CD14-positive monocyte (primary cell): ENCODE results near the gene MGME1. TPM values are rescaled to one million over a fixed set of nuclear protein-coding genes. Genes with fewer than 3 reads are reported as not detected.

Source experiments
- DNase-seq, 3 donors: peaks; one replicate each; pipeline ENCODE4 v3.0.0-alpha.2; 2011 to 2022
- H2AFZ ChIP-seq: 2 replicates; pipeline ENCODE4 v1.6.0; 2012; ENCODE audit warnings: mild to moderate bottlenecking, low read depth, low read length, inconsistent platforms; ENCODE audit not compliant: insufficient read depth, poor library complexity, severe bottlenecking
- H3K27ac ChIP-seq, 2 donors: 1 replicate in 1 of 2; 2 replicates in 1 of 2; pipeline ENCODE4 v1.5.1; 2012 to 2013; ENCODE audit warnings: low read length in 2 of 2, control low read depth in 1 of 2, inconsistent platforms in 1 of 2, low read depth in 1 of 2, mild to moderate bottlenecking in 1 of 2
- H3K27me3 ChIP-seq, 2 donors: one replicate each; pipeline versions ENCODE4 v1.6.0 to v1.6.1; 2011 to 2013; ENCODE audit warnings: low read length in 2 of 2; ENCODE audit not compliant: control insufficient read depth in 2 of 2, insufficient read depth in 2 of 2
- H3K36me3 ChIP-seq, 2 donors: replicated peaks in 1 of 2; 1 replicate in 1 of 2; 2 replicates in 1 of 2; pipeline versions ENCODE4 v1.5.1 to v1.6.1; 2012 to 2013; ENCODE audit warnings: low read length in 2 of 2, control low read depth in 1 of 2, inconsistent platforms in 1 of 2, mild to moderate bottlenecking in 1 of 2; ENCODE audit not compliant: insufficient read depth in 2 of 2, control insufficient read depth in 1 of 2
- H3K4me1 ChIP-seq, 2 donors: 1 replicate in 1 of 2; 2 replicates in 1 of 2; pipeline versions ENCODE4 v1.5.1 to v1.6.1; 2012 to 2013; ENCODE audit warnings: low read length in 2 of 2, control low read depth in 1 of 2, inconsistent platforms in 1 of 2, mild to moderate bottlenecking in 1 of 2, moderate library complexity in 1 of 2; ENCODE audit not compliant: insufficient read depth in 2 of 2, control insufficient read depth in 1 of 2
- H3K4me2 ChIP-seq: replicated peaks from 2 replicates; pipeline ENCODE3; 2012; ENCODE audit warnings: low read length, moderate library complexity, mild to moderate bottlenecking; ENCODE audit not compliant: poor library complexity, severe bottlenecking; ENCODE audit errors: extremely low read depth
- H3K4me3 ChIP-seq, 3 experiments: fragments of 200-600 bp in 1 of 3; sonication (generic) in 1 of 3; replicated peaks in 1 of 3; 1 replicate in 2 of 3; 2 replicates in 1 of 3; pipeline ENCODE4 v1.5.1; 2011 to 2013; ENCODE audit warnings: low read length in 3 of 3, mild to moderate bottlenecking in 3 of 3, control low read depth in 2 of 3, low read depth in 2 of 3, inconsistent platforms in 1 of 3, moderate library complexity in 1 of 3
- H3K79me2 ChIP-seq: 2 replicates; pipeline ENCODE4 v1.6.0; 2012; ENCODE audit warnings: mild to moderate bottlenecking, control low read depth, inconsistent platforms, low read length, moderate library complexity; ENCODE audit not compliant: insufficient read depth
- H3K9ac ChIP-seq: 2 replicates; pipeline ENCODE4 v1.6.0; 2017; ENCODE audit warnings: low read length, mild to moderate bottlenecking; ENCODE audit not compliant: insufficient read depth, poor library complexity, severe bottlenecking
- H3K9me3 ChIP-seq, 2 donors: replicated peaks in 1 of 2; 1 replicate in 1 of 2; 2 replicates in 1 of 2; pipeline versions ENCODE4 v1.5.1 to v1.6.1; 2012 to 2013; ENCODE audit warnings: low read length in 2 of 2, control low read depth in 1 of 2; ENCODE audit not compliant: control insufficient read depth in 1 of 2, insufficient read depth in 1 of 2
- H4K20me1 ChIP-seq: 2 replicates; pipeline ENCODE4 v1.6.0; 2012; ENCODE audit warnings: mild to moderate bottlenecking, low read length, control low read depth, moderate library complexity; ENCODE audit not compliant: insufficient read depth
- H3K27ac Mint-ChIP-seq, 7 donors: one replicate each; pipeline ENCODE4 v1.8.0; 2020; ENCODE audit warnings: mild to moderate bottlenecking in 7 of 7, mixed read lengths in 7 of 7, moderate library complexity in 6 of 7, inconsistent platforms in 2 of 7
- H3K27me3 Mint-ChIP-seq, 3 donors: one replicate each; pipeline ENCODE4 v1.8.0; 2021 to 2022; ENCODE audit warnings: low read depth in 3 of 3, mild to moderate bottlenecking in 3 of 3, mixed read lengths in 3 of 3, moderate library complexity in 3 of 3, inconsistent platforms in 1 of 3
- H3K36me3 Mint-ChIP-seq, 2 donors: one replicate each; pipeline ENCODE4 v1.8.0; 2020; ENCODE audit warnings: mixed read lengths in 2 of 2, inconsistent platforms in 1 of 2, mild to moderate bottlenecking in 1 of 2
- H3K4me1 Mint-ChIP-seq: one replicate; pipeline ENCODE4 v1.8.0; 2020; ENCODE audit warnings: mild to moderate bottlenecking, mixed read lengths
- H3K4me3 Mint-ChIP-seq, 2 donors: one replicate each; pipeline ENCODE4 v1.8.0; 2020; ENCODE audit warnings: mild to moderate bottlenecking in 2 of 2, mixed read lengths in 2 of 2, moderate library complexity in 1 of 2
- H3K9me3 Mint-ChIP-seq, 7 donors: one replicate each; pipeline ENCODE4 v1.8.0; 2020 to 2022; ENCODE audit warnings: mixed read lengths in 7 of 7, mild to moderate bottlenecking in 6 of 7, moderate library complexity in 6 of 7, inconsistent platforms in 2 of 7
- WGBS: methylation state at CpG from one replicate; pipeline ENCODE4 v1.1.5; 2013; ENCODE audit warnings: missing lambda C conversion rate; ENCODE audit not compliant: insufficient coverage; 5-methylcytosine and 5-hydroxymethylcytosine counted together
- intact Hi-C, 2 donors: fragments of 100-400 bp; cut with micrococcal nuclease; formaldehyde crosslinking; loops; one replicate each; pipeline versions ENCODE4 v1.15.0 to v1.15.1; 2023
- polyA plus RNA-seq, 3 donors: library from polyadenylated mRNA; depleted of rRNA in 1 of 3; unstranded in 2 of 3; stranded (reverse) in 1 of 3; fragments of 300-500 nt in 2 of 3; fragments of >200 nt in 1 of 3; fragmentation: Illumina TruSeq in 2 of 3; gene quantifications; 1 replicate in 2 of 3; 2 replicates in 1 of 3; pipeline ENCODE4 v1.2.3, GENCODE V29; 2012 to 2021
- TF ChIP-seq, protein P1 (sequence below): fragments of 200-600 bp; IDR thresholded peaks from one replicate; pipeline ENCODE4 v1.8.0; 2022; ENCODE audit warnings: antibody characterized with exemption, mild to moderate bottlenecking

MGME1 gene
- polyA plus RNA-seq, 3 donors, result 2.5 to 20.1 (median 13.4) TPM

DNA sequence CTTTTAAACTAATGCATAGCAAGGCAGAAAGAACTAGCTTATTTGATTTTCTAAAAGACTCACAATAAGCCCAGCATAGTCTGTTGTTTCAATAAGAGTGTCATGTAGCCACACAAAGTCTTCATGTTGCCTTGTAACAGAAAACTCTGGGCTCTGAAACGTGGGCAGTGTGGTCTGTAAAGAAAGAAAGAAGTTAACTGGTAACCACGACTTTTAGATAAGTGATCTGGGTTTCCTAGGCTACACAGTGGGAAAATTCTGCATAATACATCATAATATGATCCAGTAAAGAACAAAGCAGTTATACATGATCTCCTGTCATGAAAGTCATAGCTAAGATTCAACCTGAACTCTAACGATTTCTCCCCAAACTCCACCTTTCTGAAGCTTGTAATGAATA, 13.5 kb upstream of the MGME1 start:
- H3K4me3 Mint-ChIP-seq, result no peak overlapping the region

DNA sequence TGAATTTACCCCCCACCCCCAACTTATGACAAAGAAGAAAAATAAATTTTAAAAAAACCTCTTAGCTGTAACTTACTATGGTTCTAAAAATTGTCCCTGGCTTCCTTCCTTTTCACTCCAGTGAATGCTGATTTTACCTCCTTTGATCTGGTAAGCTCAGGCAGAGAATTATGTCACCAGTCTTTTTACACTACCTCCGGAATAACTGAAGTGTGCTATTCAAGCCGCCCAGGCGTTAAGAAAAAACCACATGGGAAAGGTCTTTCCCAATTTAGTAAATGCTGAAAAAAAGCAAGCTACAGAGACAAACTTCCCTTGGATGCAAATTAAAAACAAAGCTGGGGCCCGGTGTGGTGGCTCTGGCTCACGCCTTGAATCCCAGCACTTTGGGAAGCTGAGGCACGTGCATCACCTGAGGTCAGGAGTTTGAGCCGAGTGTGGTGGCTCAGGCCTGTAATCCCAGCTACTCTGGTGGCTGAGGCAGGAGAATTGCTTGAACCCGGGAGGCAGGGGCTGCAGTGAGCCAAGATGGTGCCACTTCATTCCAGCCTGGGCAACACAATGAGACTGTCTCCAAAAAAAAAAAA, 12.6 kb upstream of the MGME1 start:
- peaks cover 0 to 2% (median 0%) of the 10 kb centered on the region in 7 donors for H3K9me3 Mint-ChIP-seq
- H3K4me3 ChIP-seq, result no peak overlapping the region
- peak overlapping the region in 1 of 2 donors; percentile 10 for H3K27ac ChIP-seq
- peaks cover 34% of the 10 kb centered on the region for H3K4me1 Mint-ChIP-seq
- no peak overlapping the region for H3K4me3 Mint-ChIP-seq
- WGBS, result 76% methylated on average over 4 of the region's 8 CpGs
- H3K36me3 Mint-ChIP-seq, result peaks cover 54 to 70% of the 10 kb centered on the region in 2 donors
- H4K20me1 ChIP-seq, result peaks cover 92% of the 10 kb centered on the region
- peaks cover 91% of the 10 kb centered on the region for H3K79me2 ChIP-seq
- H3K27me3 Mint-ChIP-seq, result no peaks in the 10 kb centered on the region
- peaks cover 6 to 12% of the 10 kb centered on the region in 2 donors for H3K4me1 ChIP-seq
- peaks cover 53 to 58% of the 10 kb centered on the region in 2 donors for H3K36me3 ChIP-seq
- H3K27me3 ChIP-seq, result no peaks in the 10 kb centered on the region
- TF ChIP-seq, protein P1, sequence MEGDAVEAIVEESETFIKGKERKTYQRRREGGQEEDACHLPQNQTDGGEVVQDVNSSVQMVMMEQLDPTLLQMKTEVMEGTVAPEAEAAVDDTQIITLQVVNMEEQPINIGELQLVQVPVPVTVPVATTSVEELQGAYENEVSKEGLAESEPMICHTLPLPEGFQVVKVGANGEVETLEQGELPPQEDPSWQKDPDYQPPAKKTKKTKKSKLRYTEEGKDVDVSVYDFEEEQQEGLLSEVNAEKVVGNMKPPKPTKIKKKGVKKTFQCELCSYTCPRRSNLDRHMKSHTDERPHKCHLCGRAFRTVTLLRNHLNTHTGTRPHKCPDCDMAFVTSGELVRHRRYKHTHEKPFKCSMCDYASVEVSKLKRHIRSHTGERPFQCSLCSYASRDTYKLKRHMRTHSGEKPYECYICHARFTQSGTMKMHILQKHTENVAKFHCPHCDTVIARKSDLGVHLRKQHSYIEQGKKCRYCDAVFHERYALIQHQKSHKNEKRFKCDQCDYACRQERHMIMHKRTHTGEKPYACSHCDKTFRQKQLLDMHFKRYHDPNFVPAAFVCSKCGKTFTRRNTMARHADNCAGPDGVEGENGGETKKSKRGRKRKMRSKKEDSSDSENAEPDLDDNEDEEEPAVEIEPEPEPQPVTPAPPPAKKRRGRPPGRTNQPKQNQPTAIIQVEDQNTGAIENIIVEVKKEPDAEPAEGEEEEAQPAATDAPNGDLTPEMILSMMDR, result no peak
- intact Hi-C loops, result no loop called here
- no peaks in the 10 kb centered on the region for H3K9me3 ChIP-seq
- no peak overlapping the region for H3K4me2 ChIP-seq
- DNase-seq, result no peak
- H3K27ac Mint-ChIP-seq, result peak overlapping the region in 6 of 7 donors; percentile 6 to 74 (median 44)
- no peak overlapping the region for H2AFZ ChIP-seq
- H3K9ac ChIP-seq, result no peak overlapping the region

More for the DNA sequence above, 13.5 kb upstream of the MGME1 start:
- Mint-ChIP-seq H3K27ac (peak overlapping the region in 2 of 7 donors; percentile 6 to 74), H3K9me3 (peaks cover 0 to 2% (median 0%) of the 10 kb centered on the region in 7 donors), H3K4me1 (peaks cover 25% of the 10 kb centered on the region), H3K27me3 (no peaks in the 10 kb centered on the region), H3K36me3 (peaks cover 63 to 72% of the 10 kb centered on the region in 2 donors)
- Histone ChIP-seq H3K4me2 (no peak overlapping the region), H2AFZ (no peak overlapping the region), H3K36me3 (peaks cover 62 to 67% of the 10 kb centered on the region in 2 donors), H3K9me3 (no peaks in the 10 kb centered on the region), H3K4me3 (no peak overlapping the region), H3K27ac (peak overlapping the region in 1 of 2 donors; percentile 17), H3K9ac (no peak overlapping the region), H3K79me2 (peaks cover 83% of the 10 kb centered on the region), H3K4me1 (peaks cover 0 to 7% of the 10 kb centered on the region in 2 donors), H4K20me1 (peaks cover 83% of the 10 kb centered on the region), H3K27me3 (no peaks in the 10 kb centered on the region)
- no peak for DNase-seq
- WGBS, result no CpG with 5 or more reads among the region's 3 CpGs
- intact Hi-C loops, result no loop called here
- TF ChIP-seq, protein P1, result no peak
